ENCODE measurements around the gene SHISA6. TPM values are rescaled to one million over a fixed set of nuclear protein-coding genes. Genes with fewer than 3 reads are reported as not detected.

The SHISA6 gene
- total RNA-seq, 1 experiment from 2014 or later, result 2.9 TPM

- no peak overlapping the region for H2AK5ac ChIP-seq (ENCODE audit: insufficient read length, low read length)
- no peak overlapping the region for H3K4ac ChIP-seq (ENCODE audit: low read depth, low read length)
- no peak overlapping the region for H3K4me2 ChIP-seq (ENCODE audit: insufficient read depth, insufficient read length, low read length)
- Mint-ChIP-seq H3K9me3 (peaks cover 0 to 2% of the 10 kb centered on the region in 2 experiments; a peak in 1 of 5 replicates), H3K36me3 (ENCODE audit: insufficient read depth in 1 of 3, low read depth in 3 of 3) (peaks cover 0 to 2% (median 0%) of the 10 kb centered on the region in 3 experiments; a peak in 2 of 7 replicates), H3K4me3 (no peak overlapping the region), H3K4me1 (peaks cover 25 to 28% of the 10 kb centered on the region in 2 experiments), H3K27ac (no peak overlapping the region), H3K27me3 (ENCODE audit: low read depth) (peaks cover 53% of the 10 kb centered on the region)
- no peak for TF ChIP-seq CTCF (conservative IDR thresholded peaks at IDR 0.05)
- no CpG with 5 or more reads among the region's 3 CpGs for WGBS (ENCODE audit: extremely low coverage, insufficient read length, low lambda C conversion rate)
- no peak overlapping the region for H3K9ac ChIP-seq (ENCODE audit: extremely low read depth, insufficient read length, low read length)
- no peaks in the 10 kb centered on the region for H3K4me1 ChIP-seq (ENCODE audit: insufficient read depth, low read length)
- no peak overlapping the region for H3K18ac ChIP-seq (ENCODE audit: insufficient read length, low read depth, low read length)
- no peak overlapping the region for H3T11ph ChIP-seq (ENCODE audit: low read length)
- H4K5ac ChIP-seq (ENCODE audit: insufficient read length, low read depth, low read length), result no peak overlapping the region
- H3K79me2 ChIP-seq (ENCODE audit: insufficient read depth, low read length), result no peaks in the 10 kb centered on the region
- no peak overlapping the region for H2BK15ac ChIP-seq (ENCODE audit: low read depth, low read length)
- H3K23me2 ChIP-seq (ENCODE audit: insufficient read length, low read depth, low read length, poor library complexity, severe bottlenecking), result no peaks in the 10 kb centered on the region
- H2BK5ac ChIP-seq (ENCODE audit: insufficient read length, low read length), result no peak overlapping the region
- no peak overlapping the region for H3K27ac ChIP-seq (ENCODE audit: insufficient read length, low read depth, low read length)
- H2BK12ac ChIP-seq (ENCODE audit: insufficient read length, low read depth, low read length), result no peak overlapping the region
- no peak for DNase-seq
- peaks cover 18% of the 10 kb centered on the region for H3K27me3 ChIP-seq (ENCODE audit: insufficient read depth, low read length)
- H3K23ac ChIP-seq (ENCODE audit: insufficient read length, low read depth, low read length), result no peak overlapping the region
- no peak overlapping the region for H4K8ac ChIP-seq (replicated peaks; ENCODE audit: insufficient read length, low read depth, low read length)
- no peaks in the 10 kb centered on the region for H3K79me1 ChIP-seq (ENCODE audit: insufficient read depth, low read depth, low read length, poor library complexity, severe bottlenecking)
- no peak overlapping the region for H2BK120ac ChIP-seq (ENCODE audit: low read depth, low read length, poor library complexity, severe bottlenecking)
- H2BK20ac ChIP-seq (ENCODE audit: low read depth, low read length, poor library complexity, severe bottlenecking), result no peak overlapping the region
- H3K56ac ChIP-seq (ENCODE audit: insufficient read length, low read depth, low read length), result no peak overlapping the region
- no peaks in the 10 kb centered on the region for H4K20me1 ChIP-seq (ENCODE audit: control insufficient read depth, insufficient read depth, insufficient read length)
- H4K91ac ChIP-seq (ENCODE audit: insufficient read length, low read depth, low read length), result no peak overlapping the region
- H3K9me3 ChIP-seq (ENCODE audit: control insufficient read depth, low read depth, low read length), result no peaks in the 10 kb centered on the region
- H2AFZ ChIP-seq (ENCODE audit: low read length), result no peak overlapping the region
- no peak overlapping the region for H3K14ac ChIP-seq (ENCODE audit: insufficient read depth, low read length)
These were observed 4.8 kb downstream of the SHISA6 start for GRCh38 chr17:11245791-11246190.
